Measurements from ENCODE around the gene PDZD2.
"Not testable (repeated sequence)": the region's sequence is repeated elsewhere in the genome, so short reads cannot be mapped to it uniquely, and the experiment has no call there.

Gene PDZD2

GRCh38 chr5:31691408-31691807, 52.5 kb downstream of the PDZD2 start:
- not testable (repeated sequence) for H3K9me3 Mint-ChIP-seq; H3K27ac Mint-ChIP-seq; H3K27me3 Mint-ChIP-seq (ENCODE audit: low read depth); H3K4me3 Mint-ChIP-seq; H3K36me3 Mint-ChIP-seq (ENCODE audit: low read depth); H3K4me1 Mint-ChIP-seq (ENCODE audit: low read depth)

GRCh38 chr5:31692561-31693221, 53.8 kb downstream of the PDZD2 start:
- Mint-ChIP-seq H3K27ac (no peak overlapping the region), H3K4me3 (no peak overlapping the region), H3K9me3 (no peaks in the 10 kb centered on the region), H3K27me3 (ENCODE audit: low read depth) (no peaks in the 10 kb centered on the region), H3K4me1 (ENCODE audit: low read depth) (no peaks in the 10 kb centered on the region), H3K36me3 (ENCODE audit: low read depth) (no peaks in the 10 kb centered on the region)

- no peaks in the 10 kb centered on the region for H3K4me1 Mint-ChIP-seq (ENCODE audit: low read depth)
- no peaks in the 10 kb centered on the region for H3K9me3 Mint-ChIP-seq
- no peak overlapping the region for H3K27ac Mint-ChIP-seq
- H3K27me3 Mint-ChIP-seq (ENCODE audit: low read depth) = peaks cover 3% of the 10 kb centered on the region
- no peaks in the 10 kb centered on the region for H3K36me3 Mint-ChIP-seq (ENCODE audit: low read depth)
- no peak overlapping the region for H3K4me3 Mint-ChIP-seq
Observed at GRCh38 chr5:31698673-31699072, 59.7 kb downstream of the PDZD2 start.

GRCh38 chr5:31701642-31702299, 62.8 kb downstream of the PDZD2 start:
- H3K9me3 Mint-ChIP-seq = no peaks in the 10 kb centered on the region
- H3K4me3 Mint-ChIP-seq = no peak overlapping the region
- no peak overlapping the region for H3K27ac Mint-ChIP-seq
- no peaks in the 10 kb centered on the region for H3K4me1 Mint-ChIP-seq (ENCODE audit: low read depth)
- H3K36me3 Mint-ChIP-seq (ENCODE audit: low read depth) = no peaks in the 10 kb centered on the region
- peaks cover 7% of the 10 kb centered on the region for H3K27me3 Mint-ChIP-seq (ENCODE audit: low read depth)

- H3K4me3 Mint-ChIP-seq = no peak overlapping the region
- no peaks in the 10 kb centered on the region for H3K36me3 Mint-ChIP-seq (ENCODE audit: low read depth)
- H3K9me3 Mint-ChIP-seq = no peaks in the 10 kb centered on the region
- H3K27ac Mint-ChIP-seq = no peak overlapping the region
- peaks cover 7% of the 10 kb centered on the region for H3K27me3 Mint-ChIP-seq (ENCODE audit: low read depth)
- H3K4me1 Mint-ChIP-seq (ENCODE audit: low read depth) = no peaks in the 10 kb centered on the region
Observed at GRCh38 chr5:31702712-31703111, 63.8 kb downstream of the PDZD2 start.

- H3K4me1 Mint-ChIP-seq (ENCODE audit: low read depth) = no peaks in the 10 kb centered on the region
- H3K36me3 Mint-ChIP-seq (ENCODE audit: low read depth) = no peaks in the 10 kb centered on the region
- H3K27ac Mint-ChIP-seq = no peak overlapping the region
- no peaks in the 10 kb centered on the region for H3K9me3 Mint-ChIP-seq
- peaks cover 7% of the 10 kb centered on the region for H3K27me3 Mint-ChIP-seq (ENCODE audit: low read depth)
- no peak overlapping the region for H3K4me3 Mint-ChIP-seq
Observed at GRCh38 chr5:31703757-31704156, 64.8 kb downstream of the PDZD2 start.

- H3K9me3 Mint-ChIP-seq = no peaks in the 10 kb centered on the region
- no peaks in the 10 kb centered on the region for H3K4me1 Mint-ChIP-seq (ENCODE audit: low read depth)
- H3K27me3 Mint-ChIP-seq (ENCODE audit: low read depth) = peaks cover 7% of the 10 kb centered on the region
- no peak overlapping the region for H3K4me3 Mint-ChIP-seq
- H3K36me3 Mint-ChIP-seq (ENCODE audit: low read depth) = no peaks in the 10 kb centered on the region
- H3K27ac Mint-ChIP-seq = no peak overlapping the region
Observed at GRCh38 chr5:31706186-31706585, 67.3 kb downstream of the PDZD2 start.

- no peak overlapping the region for H3K4me3 Mint-ChIP-seq
- H3K9me3 Mint-ChIP-seq = no peaks in the 10 kb centered on the region
- H3K27me3 Mint-ChIP-seq (ENCODE audit: low read depth) = peaks cover 4% of the 10 kb centered on the region
- H3K27ac Mint-ChIP-seq = no peak overlapping the region
- H3K36me3 Mint-ChIP-seq (ENCODE audit: low read depth) = no peaks in the 10 kb centered on the region
- H3K4me1 Mint-ChIP-seq (ENCODE audit: low read depth) = no peaks in the 10 kb centered on the region
Observed at GRCh38 chr5:31707329-31707728, 68.4 kb downstream of the PDZD2 start.

GRCh38 chr5:31708089-31708488, 69.2 kb downstream of the PDZD2 start:
- H3K4me3 Mint-ChIP-seq = no peak overlapping the region
- H3K36me3 Mint-ChIP-seq (ENCODE audit: low read depth) = no peaks in the 10 kb centered on the region
- H3K4me1 Mint-ChIP-seq (ENCODE audit: low read depth) = no peaks in the 10 kb centered on the region
- peaks cover 4% of the 10 kb centered on the region for H3K27me3 Mint-ChIP-seq (ENCODE audit: low read depth)
- H3K9me3 Mint-ChIP-seq = no peaks in the 10 kb centered on the region
- no peak overlapping the region for H3K27ac Mint-ChIP-seq

- H3K4me3 Mint-ChIP-seq = no peak overlapping the region
- no peaks in the 10 kb centered on the region for H3K27me3 Mint-ChIP-seq (ENCODE audit: low read depth)
- H3K36me3 Mint-ChIP-seq (ENCODE audit: low read depth) = no peaks in the 10 kb centered on the region
- no peaks in the 10 kb centered on the region for H3K9me3 Mint-ChIP-seq
- H3K27ac Mint-ChIP-seq = no peak overlapping the region
- H3K4me1 Mint-ChIP-seq (ENCODE audit: low read depth) = no peaks in the 10 kb centered on the region
Observed at GRCh38 chr5:31711363-31711762, 72.4 kb downstream of the PDZD2 start.

- Mint-ChIP-seq H3K4me1 (ENCODE audit: low read depth) (no peaks in the 10 kb centered on the region), H3K27ac (no peak overlapping the region), H3K9me3 (no peaks in the 10 kb centered on the region), H3K27me3 (ENCODE audit: low read depth) (no peaks in the 10 kb centered on the region), H3K4me3 (no peak overlapping the region), H3K36me3 (ENCODE audit: low read depth) (no peaks in the 10 kb centered on the region)
Observed at GRCh38 chr5:31711935-31712592, 73.1 kb downstream of the PDZD2 start.

- H3K27ac Mint-ChIP-seq = no peak overlapping the region
- H3K9me3 Mint-ChIP-seq = no peaks in the 10 kb centered on the region
- H3K4me1 Mint-ChIP-seq (ENCODE audit: low read depth) = no peaks in the 10 kb centered on the region
- H3K27me3 Mint-ChIP-seq (ENCODE audit: low read depth) = no peaks in the 10 kb centered on the region
- no peak overlapping the region for H3K4me3 Mint-ChIP-seq
- no peaks in the 10 kb centered on the region for H3K36me3 Mint-ChIP-seq (ENCODE audit: low read depth)
Observed at GRCh38 chr5:31717561-31717960, 78.6 kb downstream of the PDZD2 start.

GRCh38 chr5:31720004-31720403, 81.1 kb downstream of the PDZD2 start:
- H3K4me1 Mint-ChIP-seq (ENCODE audit: low read depth) = no peaks in the 10 kb centered on the region
- no peak overlapping the region for H3K4me3 Mint-ChIP-seq
- H3K36me3 Mint-ChIP-seq (ENCODE audit: low read depth) = no peaks in the 10 kb centered on the region
- no peaks in the 10 kb centered on the region for H3K27me3 Mint-ChIP-seq (ENCODE audit: low read depth)
- no peak overlapping the region for H3K27ac Mint-ChIP-seq
- no peaks in the 10 kb centered on the region for H3K9me3 Mint-ChIP-seq

- H3K27ac Mint-ChIP-seq = no peak overlapping the region
- H3K9me3 Mint-ChIP-seq = no peaks in the 10 kb centered on the region
- H3K36me3 Mint-ChIP-seq (ENCODE audit: low read depth) = no peaks in the 10 kb centered on the region
- no peaks in the 10 kb centered on the region for H3K4me1 Mint-ChIP-seq (ENCODE audit: low read depth)
- H3K27me3 Mint-ChIP-seq (ENCODE audit: low read depth) = no peaks in the 10 kb centered on the region
- no peak overlapping the region for H3K4me3 Mint-ChIP-seq
Observed at GRCh38 chr5:31720811-31721345, 81.9 kb downstream of the PDZD2 start.

GRCh38 chr5:31722111-31722510, 83.2 kb downstream of the PDZD2 start:
- Mint-ChIP-seq H3K9me3 (no peaks in the 10 kb centered on the region), H3K27ac (no peak overlapping the region), H3K36me3 (ENCODE audit: low read depth) (no peaks in the 10 kb centered on the region), H3K27me3 (ENCODE audit: low read depth) (no peaks in the 10 kb centered on the region), H3K4me3 (no peak overlapping the region), H3K4me1 (ENCODE audit: low read depth) (no peaks in the 10 kb centered on the region)
